PC-9 (cell line): ENCODE measurements around the gene HADHA. TPM values are rescaled to one million over a fixed set of nuclear protein-coding genes. Genes with fewer than 3 reads are reported as not detected.

ENCODE experiments used
- BruUV-seq: library from RNA; stranded (reverse); fragments of 400-500 nt; replicated peaks from 2 replicates; lab custom pipeline; 2021; lab: Mats Ljungman, UMichigan
- CTCF ChIA-PET: fragments of 300-600 bp; sonication (Branson Sonifier 250); formaldehyde crosslinking; loops from one replicate; lab custom pipeline; 2022; ENCODE audit warnings: antibody characterized with exemption; lab: Charles Lee
- POLR2A ChIA-PET: fragments of 300-600 bp; sonication (Branson Sonifier 250); formaldehyde crosslinking; loops from one replicate; lab custom pipeline; 2022; ENCODE audit warnings: antibody characterized with exemption; ENCODE audit not compliant: unreplicated experiment; lab: Charles Lee
- DNase-seq, 2 experiments: peaks; one replicate each; pipeline versions ENCODE4 v3.0.0 to v3.0.0-alpha.2; 2015 to 2022; ENCODE audit warnings: mixed read lengths in 1 of 2
- H2AFZ ChIP-seq: fragments of 200-600 bp; sonication (generic); 2 replicates; pipeline ENCODE4 v1.8.1; 2017; ENCODE audit warnings: antibody characterized with exemption
- H3F3A ChIP-seq: fragments of 200-600 bp; sonication (generic); 2 replicates; pipeline ENCODE4 v1.8.1; 2017; ENCODE audit warnings: antibody characterized with exemption, mild to moderate bottlenecking, low read depth; ENCODE audit not compliant: insufficient read depth
- H3K27ac ChIP-seq: fragments of 200-600 bp; sonication (generic); 2 replicates; pipeline ENCODE4 v1.6.1; 2016; ENCODE audit warnings: mixed run types
- H3K27me3 ChIP-seq: fragments of 200-600 bp; sonication (generic); 2 replicates; pipeline ENCODE4 v1.6.1; 2016; ENCODE audit warnings: low read depth, mixed run types; ENCODE audit not compliant: insufficient read depth
- H3K36me3 ChIP-seq: fragments of 200-600 bp; sonication (generic); 2 replicates; pipeline ENCODE4 v1.6.1; 2016; ENCODE audit warnings: low read depth, mixed run types
- H3K4me1 ChIP-seq: fragments of 200-600 bp; sonication (generic); replicated peaks from 2 replicates; pipeline ENCODE4 v1.6.1; 2016; ENCODE audit warnings: mixed run types; ENCODE audit not compliant: insufficient read depth
- H3K4me2 ChIP-seq: fragments of 200-600 bp; sonication (generic); 2 replicates; pipeline ENCODE4 v1.6.1; 2017; ENCODE audit warnings: mixed run types
- H3K4me3 ChIP-seq: fragments of 200-600 bp; sonication (generic); 2 replicates; pipeline ENCODE4 v1.6.1; 2016; ENCODE audit warnings: mixed run types
- H3K79me2 ChIP-seq: fragments of 200-600 bp; sonication (generic); 2 replicates; pipeline ENCODE4 v1.6.1; 2017; ENCODE audit warnings: low read depth, mixed run types
- H3K9me2 ChIP-seq: fragments of 200-600 bp; sonication (generic); 2 replicates; pipeline ENCODE4 v1.8.1; 2017; ENCODE audit warnings: mild to moderate bottlenecking; ENCODE audit not compliant: insufficient read depth
- H3K9me3 ChIP-seq: fragments of 200-600 bp; sonication (generic); 2 replicates; pipeline ENCODE4 v1.8.1; 2016; ENCODE audit warnings: low read depth; ENCODE audit not compliant: insufficient read depth
- H4K20me1 ChIP-seq: fragments of 200-600 bp; sonication (generic); 2 replicates; pipeline ENCODE4 v1.8.1; 2017; ENCODE audit not compliant: insufficient read depth
- EZH2 ChIP-seq: fragments of 200-600 bp; sonication (generic); IDR thresholded peaks from 2 replicates; pipeline ENCODE4 v1.8.0; 2017; ENCODE audit warnings: antibody characterized with exemption, low read depth
- intact Hi-C: fragments of 100-400 bp; cut with micrococcal nuclease; formaldehyde crosslinking; loops from one replicate; pipeline ENCODE4 v1.10.0; 2022; ENCODE audit not compliant: unreplicated experiment
- total RNA-seq: library from RNA; stranded (reverse); gene quantifications from 2 replicates; pipeline ENCODE4 v1.2.3, GENCODE V29; 2021
- TF ChIP-seq, protein P1 (sequence below): fragments of 200-600 bp; sonication (generic); conservative IDR thresholded peaks from 2 replicates; pipeline ENCODE4 v1.6.1; 2017; ENCODE audit warnings: mixed run types, antibody characterized with exemption, mild to moderate bottlenecking, moderate library complexity

HADHA gene
- total RNA-seq, 1 experiment from 2014 or later, result 129 TPM

DNA sequence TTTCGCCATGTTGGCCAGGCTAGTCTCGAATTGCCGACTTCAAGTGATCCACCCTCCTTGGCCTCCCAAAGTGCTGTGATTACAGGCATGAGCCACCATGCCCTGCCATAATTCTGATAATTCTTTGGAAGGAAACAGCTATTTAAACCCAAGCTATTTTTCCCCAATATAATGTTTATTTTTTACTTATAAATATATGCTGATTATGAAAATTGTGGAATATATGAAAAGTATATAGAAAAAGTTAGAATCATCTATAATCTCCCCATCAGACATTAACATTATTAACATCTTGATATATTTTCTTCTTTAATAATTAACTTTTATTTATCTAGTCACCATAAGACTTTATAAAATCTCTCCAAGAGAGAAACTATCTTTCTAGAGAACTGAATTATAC, 41.5 kb upstream of the HADHA start:
- no peaks in the 10 kb centered on the region for H4K20me1 ChIP-seq

DNA sequence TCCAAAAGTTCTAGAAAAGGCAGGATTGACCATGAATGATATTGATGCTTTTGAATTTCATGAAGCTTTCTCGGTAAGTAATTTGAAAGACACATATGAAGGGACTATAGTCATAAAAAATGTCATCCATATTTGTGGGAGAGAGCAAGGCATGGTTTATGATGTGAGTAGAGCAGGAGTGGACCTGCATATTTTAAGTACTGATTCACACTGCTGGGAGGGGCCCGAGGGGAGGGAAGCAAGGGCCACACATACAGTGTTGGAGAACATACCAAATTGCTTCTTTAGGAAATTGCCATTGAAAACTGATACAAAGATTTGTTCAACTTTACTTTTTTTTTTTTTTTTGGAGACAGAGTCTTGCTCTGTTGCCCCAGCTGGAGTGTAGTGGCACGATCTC, 39.7 kb upstream of the HADHA start:
- H4K20me1 ChIP-seq, result no peaks in the 10 kb centered on the region
- H3F3A ChIP-seq, result no peaks in the 10 kb centered on the region
- POLR2A ChIA-PET, result no interaction called here
- BruUV-seq, result no TSS peak
- no peak for TF ChIP-seq EZH2
- TF ChIP-seq, protein P1, sequence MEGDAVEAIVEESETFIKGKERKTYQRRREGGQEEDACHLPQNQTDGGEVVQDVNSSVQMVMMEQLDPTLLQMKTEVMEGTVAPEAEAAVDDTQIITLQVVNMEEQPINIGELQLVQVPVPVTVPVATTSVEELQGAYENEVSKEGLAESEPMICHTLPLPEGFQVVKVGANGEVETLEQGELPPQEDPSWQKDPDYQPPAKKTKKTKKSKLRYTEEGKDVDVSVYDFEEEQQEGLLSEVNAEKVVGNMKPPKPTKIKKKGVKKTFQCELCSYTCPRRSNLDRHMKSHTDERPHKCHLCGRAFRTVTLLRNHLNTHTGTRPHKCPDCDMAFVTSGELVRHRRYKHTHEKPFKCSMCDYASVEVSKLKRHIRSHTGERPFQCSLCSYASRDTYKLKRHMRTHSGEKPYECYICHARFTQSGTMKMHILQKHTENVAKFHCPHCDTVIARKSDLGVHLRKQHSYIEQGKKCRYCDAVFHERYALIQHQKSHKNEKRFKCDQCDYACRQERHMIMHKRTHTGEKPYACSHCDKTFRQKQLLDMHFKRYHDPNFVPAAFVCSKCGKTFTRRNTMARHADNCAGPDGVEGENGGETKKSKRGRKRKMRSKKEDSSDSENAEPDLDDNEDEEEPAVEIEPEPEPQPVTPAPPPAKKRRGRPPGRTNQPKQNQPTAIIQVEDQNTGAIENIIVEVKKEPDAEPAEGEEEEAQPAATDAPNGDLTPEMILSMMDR, result no peak
- peak in 1 of 2 experiments; percentile 43 for DNase-seq
- intact Hi-C loops, result no loop called here
- no peak overlapping the region for H2AFZ ChIP-seq
- H3K4me2 ChIP-seq, result no peak overlapping the region
- no peaks in the 10 kb centered on the region for H3K9me2 ChIP-seq
- no peaks in the 10 kb centered on the region for H3K27me3 ChIP-seq
- no peaks in the 10 kb centered on the region for H3K79me2 ChIP-seq
- CTCF ChIA-PET, result no interaction called here
- no peak overlapping the region for H3K4me3 ChIP-seq
- H3K27ac ChIP-seq, result no peak overlapping the region
- H3K4me1 ChIP-seq, result no peaks in the 10 kb centered on the region
- peaks cover 33% of the 10 kb centered on the region for H3K36me3 ChIP-seq
- H3K9me3 ChIP-seq, result no peaks in the 10 kb centered on the region

More for the DNA sequence above, 41.5 kb upstream of the HADHA start:
- Histone ChIP-seq H3K4me1 (no peaks in the 10 kb centered on the region), H3K9me2 (no peaks in the 10 kb centered on the region), H3K36me3 (peaks cover 21% of the 10 kb centered on the region), H3F3A (no peaks in the 10 kb centered on the region), H3K27me3 (no peaks in the 10 kb centered on the region), H3K79me2 (no peaks in the 10 kb centered on the region), H2AFZ (no peak overlapping the region), H3K27ac (no peak overlapping the region), H3K9me3 (no peaks in the 10 kb centered on the region), H3K4me2 (no peak overlapping the region), H3K4me3 (no peak overlapping the region)
- intact Hi-C loops, result no loop called here
- POLR2A ChIA-PET, result no interaction called here
- no peak for TF ChIP-seq EZH2
- TF ChIP-seq, protein P1, result no peak
- no TSS peak for BruUV-seq
- CTCF ChIA-PET, result no interaction called here
- DNase-seq, result no peak

DNA sequence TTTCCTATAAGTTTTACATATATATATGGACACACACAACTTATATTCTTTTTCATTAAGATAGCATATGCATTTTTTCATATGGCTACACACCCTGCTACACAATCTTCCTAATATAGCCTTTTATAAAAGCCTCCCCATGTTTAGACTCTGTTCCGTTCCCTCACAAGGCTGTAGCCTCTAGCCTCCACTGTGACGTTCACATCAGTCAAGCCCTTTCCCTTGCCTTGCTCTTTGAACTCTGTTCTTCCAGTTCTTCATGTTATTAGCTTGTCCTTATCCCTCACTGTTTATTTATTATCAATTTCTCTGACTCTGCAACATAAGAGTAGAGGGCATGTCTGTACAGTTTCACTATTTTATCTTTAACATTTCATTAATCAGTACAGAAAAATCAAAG, 39.2 kb upstream of the HADHA start:
- no TSS peak for BruUV-seq
- H3K27me3 ChIP-seq, result no peaks in the 10 kb centered on the region
- no peaks in the 10 kb centered on the region for H3K9me3 ChIP-seq
- intact Hi-C loops, result no loop called here
- H3K27ac ChIP-seq, result no peak overlapping the region
- ChIA-PET POLR2A (no interaction called here), CTCF (no interaction called here)
- no peak overlapping the region for H3K4me3 ChIP-seq
- no peak overlapping the region for H2AFZ ChIP-seq
- H3K79me2 ChIP-seq, result no peaks in the 10 kb centered on the region
- H3K4me1 ChIP-seq, result no peaks in the 10 kb centered on the region
- no peaks in the 10 kb centered on the region for H3K9me2 ChIP-seq
- H3F3A ChIP-seq, result no peaks in the 10 kb centered on the region
- no peak for TF ChIP-seq EZH2
- TF ChIP-seq, protein P1, result no peak
- peaks cover 36% of the 10 kb centered on the region for H3K36me3 ChIP-seq
- no peak overlapping the region for H3K4me2 ChIP-seq
- no peak for DNase-seq
- no peaks in the 10 kb centered on the region for H4K20me1 ChIP-seq
